Glomerular visceral epithelial cell (primary cell): Measurements from ENCODE around the gene CHMP4B.

Experiments
- DNase-seq: peaks from one replicate; pipeline ENCODE4 v3.0.0-alpha.2; 2016; ENCODE audit errors: extremely low spot score

CHMP4B gene

DNA sequence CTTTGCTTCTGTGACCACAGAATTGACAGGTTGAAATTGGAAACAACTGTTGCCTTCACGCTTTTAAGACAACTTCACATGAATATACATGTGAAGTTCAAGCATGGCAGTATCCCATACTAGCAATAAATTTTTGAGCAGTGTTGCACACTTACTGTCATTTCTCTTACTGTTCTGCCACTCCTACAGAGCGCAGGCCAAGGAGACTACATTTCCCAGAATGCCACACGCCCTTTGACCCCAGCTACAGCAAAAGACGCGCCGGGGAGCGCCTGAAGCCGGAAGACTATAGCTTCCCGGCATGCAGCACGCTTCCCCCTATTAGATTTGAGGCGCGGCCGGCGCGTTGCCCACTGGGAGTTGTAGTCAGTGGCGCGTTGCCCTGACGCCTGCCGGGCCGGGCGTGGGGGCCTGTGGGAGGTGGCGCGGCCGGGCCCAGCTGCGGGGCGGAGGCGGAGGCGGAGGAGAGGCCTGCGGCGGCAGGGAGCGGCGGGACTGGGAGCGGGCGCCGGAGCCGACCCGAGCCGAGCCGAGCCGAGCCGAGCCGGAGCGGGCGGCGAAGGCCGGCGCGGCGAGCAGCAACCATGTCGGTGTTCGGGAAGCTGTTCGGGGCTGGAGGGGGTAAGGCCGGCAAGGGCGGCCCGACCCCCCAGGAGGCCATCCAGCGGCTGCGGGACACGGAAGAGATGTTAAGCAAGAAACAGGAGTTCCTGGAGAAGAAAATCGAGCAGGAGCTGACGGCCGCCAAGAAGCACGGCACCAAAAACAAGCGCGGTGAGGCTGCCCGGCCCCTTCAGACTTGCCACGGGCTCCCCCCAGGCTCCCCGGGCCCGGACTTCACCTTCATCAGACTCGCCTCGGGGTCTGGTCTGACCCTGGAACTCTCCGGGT, at the start of gene CHMP4B:
CHMP4B (plus strand) TSS at position 464 of the 891 bp plus-strand sequence; CDS start at position 585, 121 bp downstream.
- DNase-seq: peak; percentile 99

DNA sequence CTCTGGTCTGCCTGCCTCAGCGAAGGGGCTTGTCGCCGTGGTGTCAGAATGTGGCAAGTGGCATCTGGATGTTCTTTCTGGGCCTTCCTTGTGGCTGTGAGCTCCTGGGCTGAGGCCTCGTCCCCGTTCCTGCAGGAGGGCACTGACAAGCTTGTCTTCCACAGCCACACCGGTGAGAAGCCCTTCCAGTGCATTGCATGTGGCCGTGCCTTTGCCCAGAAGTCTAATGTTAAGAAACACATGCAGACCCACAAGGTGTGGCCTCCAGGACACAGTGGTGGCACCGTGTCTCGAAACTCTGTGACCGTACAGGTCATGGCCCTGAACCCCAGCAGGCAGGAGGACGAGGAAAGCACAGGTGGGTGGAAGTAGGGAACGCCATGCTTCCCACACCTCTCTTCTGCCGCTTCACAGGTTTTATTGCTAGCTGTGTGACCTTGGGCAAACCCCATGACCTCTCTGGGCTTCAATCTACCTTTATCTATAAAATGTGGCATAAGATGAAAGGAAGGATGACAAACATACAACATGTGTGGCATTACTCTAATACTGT, 49.4 kb upstream of the CHMP4B start:
- no peak for DNase-seq

DNA sequence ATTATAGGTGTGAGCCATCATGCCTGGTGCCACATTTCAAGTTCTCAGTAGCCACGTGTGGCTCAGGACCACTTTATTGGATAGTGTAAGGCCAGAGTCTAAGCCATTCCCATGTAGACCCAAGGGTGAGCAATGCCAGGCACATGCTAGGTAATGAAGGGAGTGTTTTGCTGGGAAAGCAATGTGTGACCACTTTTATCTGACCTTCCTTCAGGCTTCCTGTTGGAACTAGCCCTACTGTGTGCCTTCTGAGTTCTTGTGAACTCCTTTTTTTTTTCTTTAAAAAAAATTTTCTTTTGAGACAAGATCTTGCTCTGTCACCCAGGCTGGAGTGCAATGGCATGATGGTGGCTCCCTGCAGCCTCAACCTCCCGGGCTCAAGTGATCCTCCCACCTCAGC, 46.0 kb upstream of the CHMP4B start:
- no peak for DNase-seq

- no peak for DNase-seq
Observed at GRCh38 chr20:33765592-33765991, 45.6 kb upstream of the CHMP4B start.

DNA sequence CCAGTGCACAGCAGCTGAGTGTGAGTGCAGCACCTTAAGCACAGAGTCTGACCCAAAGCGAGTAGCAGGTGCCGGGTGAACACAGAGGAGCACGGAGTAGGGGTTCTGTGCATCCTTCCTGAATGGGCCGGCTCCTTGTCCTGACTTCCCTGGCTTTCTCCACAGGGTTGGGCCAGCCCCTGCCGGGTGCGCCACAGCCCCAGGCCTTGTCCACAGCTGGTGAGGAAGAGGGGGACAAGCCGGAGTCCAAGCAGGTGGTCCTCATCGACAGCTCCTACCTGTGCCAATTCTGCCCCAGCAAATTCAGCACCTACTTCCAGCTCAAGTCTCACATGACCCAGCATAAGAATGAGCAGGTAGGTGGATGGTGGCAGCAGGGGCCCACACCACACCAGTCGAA, 44.5 kb upstream of the CHMP4B start:
- DNase-seq: no peak

- no peak for DNase-seq
Observed at GRCh38 chr20:33767777-33768138, 43.4 kb upstream of the CHMP4B start.

DNA sequence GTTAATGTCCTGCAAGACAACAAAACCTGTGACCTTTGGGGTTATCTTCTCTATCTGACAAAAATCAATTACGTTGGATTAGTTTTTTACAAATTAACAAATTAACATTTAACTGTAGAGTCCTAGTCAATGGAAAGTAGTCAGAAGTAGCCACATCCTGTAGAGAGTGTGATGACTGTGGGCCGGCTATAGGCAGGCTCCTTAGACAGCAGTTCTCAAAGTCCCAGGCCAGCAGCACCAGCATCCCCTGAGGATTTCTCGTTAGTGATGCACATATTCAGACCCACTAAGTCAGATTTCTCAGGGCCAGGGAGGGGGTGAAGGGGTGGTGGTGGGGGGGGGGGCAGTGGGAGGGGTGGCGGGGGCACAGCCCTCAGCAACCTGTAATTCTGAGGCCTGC, 42.1 kb upstream of the CHMP4B start:
- DNase-seq: no peak

GRCh38 chr20:33770005-33770404, 41.1 kb upstream of the CHMP4B start:
- DNase-seq: no peak

- DNase-seq: no peak
Observed at GRCh38 chr20:33771938-33772337, 39.2 kb upstream of the CHMP4B start.

GRCh38 chr20:33772439-33772838, 38.7 kb upstream of the CHMP4B start:
- DNase-seq: no peak

- DNase-seq: no peak
Observed at GRCh38 chr20:33773412-33774089, 37.6 kb upstream of the CHMP4B start.

GRCh38 chr20:33777816-33778215, 33.3 kb upstream of the CHMP4B start:
- DNase-seq: no peak

DNA sequence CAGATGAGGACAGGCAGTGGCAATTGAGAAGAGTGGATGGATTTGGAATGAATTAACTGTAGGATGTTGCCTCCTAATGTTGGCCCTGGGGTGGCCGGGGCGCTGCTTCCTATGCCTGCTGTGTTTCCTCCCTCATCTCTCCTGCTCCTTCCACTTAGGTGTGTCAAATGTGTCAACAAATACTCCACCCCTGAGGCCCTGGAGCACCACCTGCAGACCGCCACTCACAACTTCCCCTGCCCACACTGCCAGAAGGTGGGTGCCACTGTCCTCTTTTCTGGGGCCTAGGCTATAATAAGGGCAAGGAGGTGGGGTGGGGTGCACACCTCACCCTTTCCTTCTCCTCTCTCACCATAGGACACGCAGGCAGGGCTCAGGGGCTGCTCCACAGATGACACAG, 30.0 kb upstream of the CHMP4B start:
- DNase-seq: no peak

GRCh38 chr20:33781945-33782344, 29.2 kb upstream of the CHMP4B start:
- no peak for DNase-seq

- no peak for DNase-seq
Observed at GRCh38 chr20:33783256-33783655, 27.9 kb upstream of the CHMP4B start.

DNA sequence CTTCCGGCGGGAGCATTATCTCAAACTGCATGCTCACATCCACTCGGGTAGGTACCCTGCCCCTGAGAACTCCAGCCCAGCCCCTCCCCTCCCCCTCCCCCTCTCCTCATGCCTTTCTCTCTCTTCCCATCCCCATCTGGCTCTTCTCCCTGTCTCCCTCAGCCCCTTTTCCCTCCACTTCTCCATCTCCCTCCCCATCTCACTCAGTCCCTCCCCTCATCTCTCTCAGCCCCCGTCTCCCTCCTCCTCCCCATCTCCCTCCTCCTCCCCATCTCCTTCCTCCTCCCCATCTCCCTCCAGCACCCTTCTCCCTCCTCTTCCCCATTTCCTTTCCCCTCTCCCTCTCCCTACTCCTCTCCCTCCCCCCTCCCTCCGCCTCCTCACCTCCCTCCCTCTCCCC, 27.3 kb upstream of the CHMP4B start:
- no peak for DNase-seq

GRCh38 chr20:33784225-33784624, 26.9 kb upstream of the CHMP4B start:
- no peak for DNase-seq

DNA sequence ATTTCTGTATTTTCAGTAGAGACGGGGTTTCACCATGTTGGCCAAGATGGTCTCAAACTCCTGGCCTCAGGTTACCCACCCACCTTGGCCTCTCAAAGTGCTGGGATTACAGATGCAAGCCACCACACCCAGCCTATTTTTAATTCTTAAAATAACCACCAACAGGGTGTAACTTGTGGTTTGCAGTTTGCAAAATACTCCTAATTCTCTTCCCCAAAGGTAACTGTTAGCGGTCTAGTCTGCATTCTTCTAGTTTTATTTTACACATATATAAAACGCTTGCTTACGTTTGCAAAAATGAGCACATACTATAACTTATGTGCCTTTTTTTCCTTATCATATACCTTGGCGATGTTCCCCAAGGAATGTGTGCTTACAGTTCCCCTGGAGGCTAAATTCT, 25.6 kb upstream of the CHMP4B start:
- no peak for DNase-seq

DNA sequence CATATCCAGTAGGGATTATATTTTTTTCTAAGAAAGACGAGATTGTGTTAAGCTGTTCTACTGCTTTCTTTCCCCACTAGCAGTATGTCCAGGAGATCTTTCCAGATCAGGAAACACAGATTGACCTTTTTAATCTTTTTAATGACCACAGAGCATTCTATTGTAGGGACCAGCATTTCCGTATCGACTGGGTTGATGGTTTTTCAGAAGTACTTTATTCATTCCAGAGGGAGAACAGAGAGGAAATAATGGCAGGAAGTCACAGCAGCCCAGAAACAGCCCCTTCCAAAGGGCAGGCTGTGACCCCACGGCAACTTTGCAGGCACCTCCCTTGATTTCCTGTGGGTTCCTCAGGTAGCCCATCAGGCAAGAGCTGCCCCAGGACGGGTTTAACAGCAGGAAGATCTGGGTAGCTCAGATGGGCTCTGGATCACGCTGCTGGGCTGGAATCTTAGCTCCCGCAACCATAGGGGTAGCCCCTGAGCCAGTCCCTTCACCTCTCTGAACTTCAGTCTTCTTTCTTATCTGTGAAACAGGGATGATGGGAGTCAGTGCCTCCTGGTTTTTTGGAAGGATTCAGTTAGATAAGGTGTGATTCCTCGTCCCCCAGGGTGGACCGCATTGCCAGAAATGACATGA, 23.8 kb upstream of the CHMP4B start:
- DNase-seq: no peak

DNA sequence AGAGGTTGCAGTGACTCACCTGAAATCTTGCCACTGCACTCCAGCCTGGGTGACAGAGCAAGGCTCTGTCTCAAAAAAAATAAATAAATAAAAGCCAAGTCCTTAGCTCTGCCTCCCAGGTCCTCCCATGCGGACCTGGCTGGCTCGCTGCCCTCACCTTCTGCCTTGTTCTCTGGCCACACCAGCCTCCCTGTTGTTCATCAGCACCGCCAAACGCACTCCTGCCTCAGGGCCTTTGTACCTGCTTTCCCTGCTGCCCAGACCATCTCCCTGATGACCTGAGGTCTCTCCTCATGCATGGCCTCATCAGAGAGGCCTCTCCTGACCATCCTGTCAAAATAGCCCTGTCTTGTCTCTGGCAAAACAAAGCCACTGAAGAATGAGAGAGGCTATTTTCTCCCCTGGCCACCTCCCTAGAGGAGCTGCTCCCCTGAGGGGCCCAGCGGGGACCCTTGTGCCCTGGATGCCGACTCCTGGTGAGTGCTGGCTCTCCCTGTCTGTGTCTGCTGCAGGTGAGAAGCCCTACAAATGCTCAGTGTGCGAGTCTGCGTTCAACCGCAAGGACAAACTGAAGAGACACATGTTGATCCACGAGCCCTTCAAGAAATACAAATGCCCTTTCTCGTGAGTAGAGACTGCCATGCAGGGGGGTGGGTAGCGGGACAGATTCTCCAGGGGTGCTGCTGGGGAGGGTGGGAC, 22.6 kb upstream of the CHMP4B start:
- DNase-seq: no peak

DNA sequence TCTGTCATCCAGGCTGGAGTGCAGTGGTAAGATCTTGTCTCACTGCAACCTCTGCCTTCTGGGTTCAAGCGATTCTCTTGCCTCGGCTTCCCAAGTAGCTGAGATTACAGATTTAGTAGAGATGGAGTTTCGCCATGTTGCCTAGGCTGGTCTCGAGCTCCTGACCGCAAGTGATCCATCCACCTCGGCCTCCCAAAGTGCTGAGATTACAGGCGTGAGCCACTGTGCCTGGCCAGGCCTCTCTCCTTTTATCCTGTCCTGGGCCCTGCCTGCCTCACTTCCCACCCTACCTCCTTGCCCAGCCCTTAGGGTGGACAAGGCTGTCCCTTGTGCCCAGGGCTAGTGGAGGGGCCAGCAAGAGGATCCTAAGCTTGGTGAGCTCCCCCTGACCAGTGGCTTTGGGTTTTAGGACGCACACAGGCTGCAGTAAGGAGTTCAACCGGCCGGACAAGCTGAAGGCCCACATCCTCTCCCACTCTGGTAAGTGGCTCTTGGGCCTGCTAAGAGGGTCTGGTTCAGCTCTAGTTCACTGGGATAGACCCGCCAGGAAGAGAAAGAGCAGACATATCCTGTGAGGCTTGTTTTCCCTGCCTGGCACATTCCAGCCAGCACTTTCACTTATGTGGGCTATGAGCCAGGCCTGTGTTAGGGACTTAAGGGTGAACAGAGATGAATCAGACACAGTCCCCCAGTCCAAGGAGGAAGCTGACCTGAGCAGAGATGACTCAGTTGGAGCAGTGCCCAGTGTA, 21.9 kb upstream of the CHMP4B start:
- peak; percentile 99 for DNase-seq
